Tibial nerve (tissue), 4 donors: ENCODE data around the gene EXD3. TPM values are rescaled to one million over a fixed set of nuclear protein-coding genes. Genes with fewer than 3 reads are reported as not detected.

Experiments used
- DNase-seq, 2 donors: peaks; one replicate each; pipeline ENCODE4 v3.0.0-alpha.2; 2019; ENCODE audit warnings: low spot score in 2 of 2
- H3K27ac ChIP-seq, 4 donors: fragments of 200-600 bp; sonication (generic) in 3 of 4; one replicate each; pipeline ENCODE4 v1.5.1; 2017 to 2019; ENCODE audit warnings: mild to moderate bottlenecking in 1 of 4
- H3K27me3 ChIP-seq, 2 donors: fragments of 200-600 bp; sonication (generic) in 1 of 2; one replicate each; pipeline versions ENCODE4 v1.5.1 to v1.6.0; 2017 to 2019
- H3K36me3 ChIP-seq, 3 donors: fragments of 200-600 bp; sonication (generic); one replicate each; pipeline ENCODE4 v1.5.1; 2018 to 2019
- H3K4me1 ChIP-seq, 4 donors: fragments of 200-600 bp; sonication (generic) in 3 of 4; one replicate each; pipeline ENCODE4 v1.5.1; 2017 to 2019
- H3K4me3 ChIP-seq, 4 donors: fragments of 200-600 bp; sonication (generic) in 3 of 4; one replicate each; pipeline ENCODE4 v1.5.1; 2017 to 2019; ENCODE audit warnings: mild to moderate bottlenecking in 1 of 4, moderate library complexity in 1 of 4
- H3K9me3 ChIP-seq, 4 donors: fragments of 200-600 bp; sonication (generic) in 3 of 4; one replicate each; pipeline ENCODE4 v1.5.1; 2017 to 2019
- CTCF ChIP-seq, 5 experiments: fragments of 200-600 bp in 3 of 5; fragments of 450-650 bp in 2 of 5; sonication (generic) in 3 of 5; IDR thresholded peaks; one replicate each; pipeline ENCODE4 v1.5.1; 2016 to 2019; ENCODE audit warnings: antibody characterized with exemption in 5 of 5, mild to moderate bottlenecking in 3 of 5, moderate library complexity in 2 of 5
- EP300 ChIP-seq, 2 donors: sonication (generic); formaldehyde crosslinking; IDR thresholded peaks; one replicate each; pipeline ENCODE4 v1.6.1; 2017; ENCODE audit warnings: antibody characterized with exemption in 2 of 2, mild to moderate bottlenecking in 1 of 2
- POLR2A ChIP-seq, 2 donors: fragments of 450-650 bp; IDR thresholded peaks; one replicate each; pipeline ENCODE4 v1.6.1; 2017; ENCODE audit warnings: antibody characterized with exemption in 2 of 2, mild to moderate bottlenecking in 2 of 2, moderate library complexity in 2 of 2
- WGBS, 2 donors: methylation state at CpG; one replicate each; pipeline ENCODE4 v1.1.5; 2018; 5-methylcytosine and 5-hydroxymethylcytosine counted together
- total RNA-seq, 4 donors: library from RNA; depleted of rRNA; stranded (reverse); fragments of >200 nt; gene quantifications; one replicate each; pipeline ENCODE4 v1.1.0, GENCODE V29; 2016

Gene EXD3
- total RNA-seq, 4 donors from 2014 or later, result 27.6 to 99.9 (median 55.2) TPM

GRCh38 chr9:137465720-137466388 is 42.9 kb upstream of the EXD3 start:
- Histone ChIP-seq H3K27ac (no peak overlapping the region), H3K4me1 (peaks cover 0 to 12% (median 2%) of the 10 kb centered on the region in 4 donors), H3K9me3 (no peaks in the 10 kb centered on the region), H3K4me3 (no peak overlapping the region), H3K36me3 (peaks cover 0 to 37% (median 0%) of the 10 kb centered on the region in 3 donors), H3K27me3 (no peaks in the 10 kb centered on the region)
- peak in 1 of 2 donors; percentile 8 for DNase-seq
- WGBS, 2 donors, result 77 to 83% methylated on average over 17 to 23 of the region's 23 CpGs
- no peak for TF ChIP-seq CTCF (IDR thresholded peaks at IDR 0.05)
- no peak for TF ChIP-seq POLR2A (IDR thresholded peaks at IDR 0.05)
- TF ChIP-seq EP300 (IDR thresholded peaks at IDR 0.05), result no peak

GRCh38 chr9:137465000-137465719 is 42.2 kb upstream of the EXD3 start:
- no peak overlapping the region for H3K4me3 ChIP-seq
- H3K4me1 ChIP-seq, result peaks cover 0 to 12% (median 2%) of the 10 kb centered on the region in 4 donors
- 88 to 92% methylated on average over 15 to 17 of the region's 23 CpGs for WGBS, 2 donors
- no peaks in the 10 kb centered on the region for H3K27me3 ChIP-seq
- H3K36me3 ChIP-seq, result peaks cover 0 to 37% (median 0%) of the 10 kb centered on the region in 3 donors
- no peak for DNase-seq
- no peaks in the 10 kb centered on the region for H3K9me3 ChIP-seq
- TF ChIP-seq POLR2A (IDR thresholded peaks at IDR 0.05) (no peak), EP300 (IDR thresholded peaks at IDR 0.05) (no peak), CTCF (IDR thresholded peaks at IDR 0.05) (no peak)
- no peak overlapping the region for H3K27ac ChIP-seq

GRCh38 chr9:137464291-137464999 is 41.5 kb upstream of the EXD3 start:
- H3K4me1 ChIP-seq, result peaks cover 0 to 19% (median 8%) of the 10 kb centered on the region in 4 donors
- TF ChIP-seq EP300 (IDR thresholded peaks at IDR 0.05) (no peak), POLR2A (IDR thresholded peaks at IDR 0.05) (no peak), CTCF (IDR thresholded peaks at IDR 0.05) (no peak)
- no peaks in the 10 kb centered on the region for H3K9me3 ChIP-seq
- no peak overlapping the region for H3K4me3 ChIP-seq
- 87 to 93% methylated on average over 15 to 23 of the region's 28 CpGs for WGBS, 2 donors
- no peaks in the 10 kb centered on the region for H3K27me3 ChIP-seq
- peaks cover 0 to 37% (median 0%) of the 10 kb centered on the region in 3 donors for H3K36me3 ChIP-seq
- no peak for DNase-seq
- H3K27ac ChIP-seq, result no peak overlapping the region

GRCh38 chr9:137463931-137464290 is 40.9 kb upstream of the EXD3 start:
- peaks cover 0 to 37% (median 0%) of the 10 kb centered on the region in 3 donors for H3K36me3 ChIP-seq
- no peak overlapping the region for H3K4me3 ChIP-seq
- WGBS, 2 donors, result 95% methylated on average over 13 of the region's 18 CpGs
- H3K4me1 ChIP-seq, result peaks cover 0 to 21% (median 9%) of the 10 kb centered on the region in 4 donors
- H3K9me3 ChIP-seq, result no peaks in the 10 kb centered on the region
- TF ChIP-seq POLR2A (IDR thresholded peaks at IDR 0.05) (no peak), CTCF (IDR thresholded peaks at IDR 0.05) (no peak), EP300 (IDR thresholded peaks at IDR 0.05) (no peak)
- DNase-seq, result no peak
- no peaks in the 10 kb centered on the region for H3K27me3 ChIP-seq
- H3K27ac ChIP-seq, result no peak overlapping the region
